ENCODE data around the gene ZNF469.
"Not testable (repeated sequence)": the region's sequence is repeated elsewhere in the genome, so short reads cannot be mapped to it uniquely, and the experiment has no call there.

Gene ZNF469

GRCh38 chr16:88348377-88349152 is 34.2 kb upstream of the ZNF469 start:
- DNase-seq = no peak

DNA sequence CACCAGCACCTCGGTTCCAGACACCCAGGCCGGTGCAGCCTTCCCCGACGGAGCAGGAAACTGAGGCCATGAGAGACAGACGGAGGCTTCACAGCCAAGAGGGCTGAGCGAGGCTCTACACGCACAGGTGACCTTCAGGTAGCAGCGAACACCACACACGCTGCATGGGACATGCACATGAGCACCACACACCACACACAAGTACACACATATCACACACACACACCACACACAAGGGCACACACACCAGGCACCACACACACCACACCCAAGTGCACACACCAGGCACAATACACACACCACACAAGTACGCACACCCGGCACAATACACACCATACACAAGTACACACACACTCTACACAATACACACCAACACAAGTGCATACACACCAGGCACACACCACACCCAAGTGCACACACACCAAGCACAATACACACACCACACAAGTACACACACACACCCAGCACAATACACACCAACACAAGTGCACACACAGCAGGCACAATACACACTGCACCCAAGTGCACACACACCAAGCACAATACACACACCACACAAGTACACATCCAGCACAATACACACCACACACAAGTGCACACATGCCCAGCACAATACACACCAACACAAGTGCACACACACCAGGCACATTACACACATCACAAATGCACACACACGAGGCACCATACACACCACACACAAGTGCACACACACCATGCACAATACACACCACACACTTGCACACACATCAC is 33.4 kb upstream of the ZNF469 start:
- no peak for DNase-seq

- DNase-seq = no peak
Measured at GRCh38 chr16:88349903-88350900, 32.6 kb upstream of the ZNF469 start.

DNA sequence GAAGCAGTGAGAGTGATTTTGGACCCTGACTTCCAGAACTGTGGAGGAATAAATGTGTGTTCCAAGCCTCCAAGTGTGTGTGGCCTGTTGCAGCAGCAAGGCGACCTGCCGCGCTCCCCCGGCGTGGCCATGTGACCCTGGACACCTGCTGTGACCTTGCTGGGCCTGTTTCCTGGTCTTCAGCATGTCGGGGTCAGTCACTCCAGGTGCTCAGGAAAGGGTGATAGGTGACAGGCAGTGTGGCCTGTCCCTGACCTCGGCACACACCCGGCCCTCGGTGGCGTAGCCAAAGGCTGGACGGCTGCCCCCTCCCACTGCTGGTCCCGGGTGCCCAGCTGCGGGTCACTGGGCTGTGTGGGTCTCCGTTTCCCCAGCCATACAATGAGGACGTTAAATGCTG is 31.8 kb upstream of the ZNF469 start:
- DNase-seq = no peak

DNA sequence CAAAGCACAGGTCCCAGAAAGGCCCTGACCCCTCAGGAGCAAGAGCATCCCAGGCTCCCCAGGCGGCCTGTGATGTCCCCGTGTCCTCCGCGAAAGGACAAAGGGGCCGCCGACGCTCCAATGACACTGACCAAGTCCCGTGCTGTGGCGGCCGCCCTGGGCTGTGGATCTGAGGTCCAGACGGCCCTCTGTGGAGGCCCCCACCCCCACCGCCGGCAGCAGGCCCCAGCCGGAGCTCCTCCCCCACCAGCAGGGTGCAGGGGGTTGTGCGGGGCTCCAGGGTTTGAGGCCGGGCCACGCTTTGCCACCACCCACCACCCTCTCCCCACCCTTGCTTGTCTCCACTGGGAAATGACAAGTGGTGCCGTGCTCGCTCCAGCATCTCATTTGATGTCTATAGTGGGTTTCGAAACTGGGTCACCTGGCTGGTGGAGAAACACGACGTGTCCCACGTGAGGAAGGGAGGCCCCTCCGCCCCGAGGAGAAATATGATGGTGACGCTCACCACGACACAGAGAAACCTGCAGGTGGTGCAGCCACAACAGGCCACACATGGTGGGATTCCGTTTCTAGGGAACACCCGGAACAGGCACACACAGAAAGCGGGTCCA is 31.2 kb upstream of the ZNF469 start:
- DNase-seq = no peak

DNA sequence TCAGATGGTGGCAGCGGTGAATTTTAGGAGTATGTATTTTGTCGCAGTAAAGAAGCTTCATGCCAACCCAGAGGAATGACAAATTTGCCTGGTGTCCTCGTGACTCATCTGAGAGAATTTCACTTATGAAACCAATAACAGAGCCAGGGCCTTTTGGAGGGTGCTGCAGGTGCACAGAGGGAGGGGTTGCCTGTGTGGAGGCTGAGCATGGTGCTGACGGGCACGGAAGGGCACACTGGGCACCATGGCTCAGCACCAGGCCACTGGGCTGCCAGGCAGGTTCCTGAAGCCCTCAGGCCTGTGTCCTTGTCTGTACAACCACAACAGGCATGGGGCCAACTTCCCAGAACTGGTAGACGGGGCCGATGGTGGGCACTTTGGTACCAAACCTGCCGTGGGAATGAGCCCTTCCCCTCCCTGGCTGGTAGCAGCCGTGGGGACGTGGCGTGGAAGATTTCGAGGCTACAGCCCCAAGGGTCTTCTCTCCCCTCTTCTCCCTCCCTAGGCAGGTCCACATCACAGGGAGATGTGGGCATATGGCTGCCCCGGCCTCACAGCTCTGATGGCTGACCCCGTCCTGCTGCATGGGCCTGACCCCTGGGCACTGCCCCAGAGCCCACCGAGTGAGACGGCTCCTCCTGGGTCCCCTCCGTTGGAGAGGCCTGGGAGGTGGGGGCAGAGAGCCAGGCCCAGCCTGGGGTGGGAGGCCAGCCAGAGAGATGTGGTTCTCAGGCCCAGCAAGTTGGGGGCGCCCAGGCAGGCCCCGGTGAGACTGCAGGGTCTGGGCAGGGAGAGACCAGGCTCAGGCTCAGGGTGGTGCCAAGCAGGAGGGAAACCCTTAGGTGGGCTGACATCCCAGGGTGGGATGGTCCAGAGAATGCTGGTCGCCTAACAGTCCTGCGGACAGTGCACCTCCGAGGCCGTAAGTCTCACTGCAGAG is 30.2 kb upstream of the ZNF469 start:
- DNase-seq = no peak

DNA sequence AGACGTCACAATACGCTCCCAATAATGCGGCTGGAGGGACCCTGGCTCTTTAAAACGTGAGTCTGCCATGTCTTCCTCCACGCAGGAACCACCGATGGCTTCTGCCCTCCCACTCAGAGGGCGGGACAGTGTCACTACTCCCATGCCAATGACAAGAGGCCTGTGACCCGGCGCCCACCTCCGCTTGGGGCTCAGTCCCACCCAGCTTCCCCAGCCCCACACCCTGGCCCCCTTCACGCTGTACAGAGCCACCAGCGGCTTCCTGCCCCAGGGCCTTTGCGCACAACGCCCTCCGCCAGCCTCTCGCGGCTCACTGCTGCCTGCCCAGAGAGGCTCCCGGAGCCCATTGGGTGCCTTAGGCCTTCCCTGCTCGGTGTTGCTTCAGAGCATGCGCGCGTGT is 29.5 kb upstream of the ZNF469 start:
- DNase-seq = no peak

DNA sequence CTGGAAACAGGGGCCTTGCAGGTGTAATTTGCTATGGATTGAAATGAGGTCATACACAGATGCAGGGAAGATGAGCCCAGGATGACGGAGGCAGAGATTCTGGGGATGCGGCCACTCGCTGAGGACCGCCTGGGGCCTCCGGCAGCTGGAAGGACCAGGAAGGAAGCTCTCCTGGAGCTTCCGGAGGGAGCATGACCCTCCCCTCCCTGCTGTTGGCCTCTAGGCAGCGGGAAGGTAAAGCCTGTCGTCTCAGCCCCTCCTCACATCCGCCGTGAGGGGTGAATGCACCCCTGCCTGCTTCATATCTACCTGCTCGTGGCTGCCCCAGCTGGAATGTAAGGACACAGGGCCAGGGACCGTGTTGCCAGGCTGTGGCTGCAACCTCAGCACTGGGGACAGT is 29.1 kb upstream of the ZNF469 start:
- no peak for DNase-seq

DNA sequence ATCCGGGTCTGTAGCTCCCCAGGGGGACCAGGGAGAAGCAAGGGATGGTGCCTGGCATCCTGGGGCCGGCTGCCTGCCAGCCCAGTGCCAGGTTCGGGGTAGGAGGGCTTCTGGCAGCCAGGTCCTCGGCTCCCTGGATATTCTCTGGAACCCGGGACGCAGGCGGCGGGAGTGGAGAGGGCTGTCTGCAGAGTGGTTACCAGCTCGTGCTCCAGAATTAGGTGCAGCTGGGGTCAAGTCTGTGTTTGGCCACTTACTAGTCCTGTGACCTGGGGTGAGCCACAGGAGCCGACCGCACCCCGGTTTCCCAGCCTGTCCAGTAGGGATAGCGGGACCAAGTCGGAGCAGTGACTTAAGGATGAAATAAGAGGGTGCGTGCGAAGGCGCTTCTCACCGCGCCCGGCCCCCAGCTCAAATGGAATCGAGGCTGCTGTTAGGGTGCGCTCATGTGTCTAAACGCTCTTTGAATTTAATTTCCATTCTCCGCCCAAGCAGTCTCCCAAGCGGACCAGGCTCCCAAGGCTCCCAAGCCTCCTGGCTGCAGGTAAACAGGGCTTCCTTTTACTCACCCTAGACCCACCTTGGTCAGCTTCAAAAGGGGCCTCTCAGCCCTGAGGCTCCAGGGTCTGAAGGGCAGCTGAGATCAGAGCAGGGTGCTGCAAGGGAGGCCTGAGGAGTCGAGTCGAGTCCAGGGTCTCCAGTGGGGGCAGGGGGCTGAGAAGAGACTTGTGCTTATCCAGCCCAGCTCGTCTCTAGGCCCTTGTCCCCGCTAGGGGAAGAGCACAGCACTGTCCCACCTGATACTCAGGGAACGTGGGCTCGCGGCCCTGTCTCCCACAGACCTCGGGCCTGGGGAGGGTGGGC is 28.3 kb upstream of the ZNF469 start:
- no peak for DNase-seq

DNA sequence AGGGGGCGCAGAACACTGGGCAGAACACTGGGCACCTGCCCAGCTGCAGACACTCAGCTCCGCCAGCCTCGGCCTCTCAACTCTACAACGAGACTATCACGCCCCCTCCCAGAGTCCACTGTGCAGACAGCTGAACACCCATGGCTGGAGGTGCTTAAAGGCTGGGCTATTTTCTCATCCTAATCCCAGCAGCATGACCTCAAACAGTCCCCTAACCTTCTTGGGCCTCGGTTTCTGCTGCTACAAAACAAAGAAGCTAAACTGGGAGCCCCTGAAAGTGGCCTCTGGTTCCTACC is 27.7 kb upstream of the ZNF469 start:
- no peak for DNase-seq

GRCh38 chr16:88355389-88356123 is 27.2 kb upstream of the ZNF469 start:
- no peak for DNase-seq

GRCh38 chr16:88356124-88356726 is 26.5 kb upstream of the ZNF469 start:
- no peak for DNase-seq

DNA sequence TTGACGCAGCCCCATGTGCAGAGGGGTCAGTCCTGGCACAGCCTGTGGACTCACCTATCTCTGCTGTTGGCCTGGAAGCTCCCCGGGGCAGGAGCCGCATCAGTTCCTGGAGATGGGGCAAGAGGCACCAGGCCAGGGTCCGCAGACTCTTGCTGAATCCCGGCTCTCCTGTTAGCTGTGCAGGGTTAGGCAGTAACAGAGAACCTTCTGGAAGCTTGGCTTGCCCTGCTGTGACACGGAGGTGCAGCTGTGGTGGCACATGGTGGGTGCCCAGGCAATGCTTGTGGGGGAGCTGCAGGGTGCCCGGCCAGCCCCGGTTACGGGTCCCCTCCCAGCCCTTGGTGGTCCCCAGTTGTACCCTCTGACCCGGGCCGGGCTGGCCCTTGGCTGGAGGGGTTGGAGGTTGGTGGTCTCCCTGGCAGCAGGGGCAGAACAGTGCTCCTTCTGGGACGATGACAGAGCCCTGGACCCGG is 26.0 kb upstream of the ZNF469 start:
- no peak for DNase-seq

DNA sequence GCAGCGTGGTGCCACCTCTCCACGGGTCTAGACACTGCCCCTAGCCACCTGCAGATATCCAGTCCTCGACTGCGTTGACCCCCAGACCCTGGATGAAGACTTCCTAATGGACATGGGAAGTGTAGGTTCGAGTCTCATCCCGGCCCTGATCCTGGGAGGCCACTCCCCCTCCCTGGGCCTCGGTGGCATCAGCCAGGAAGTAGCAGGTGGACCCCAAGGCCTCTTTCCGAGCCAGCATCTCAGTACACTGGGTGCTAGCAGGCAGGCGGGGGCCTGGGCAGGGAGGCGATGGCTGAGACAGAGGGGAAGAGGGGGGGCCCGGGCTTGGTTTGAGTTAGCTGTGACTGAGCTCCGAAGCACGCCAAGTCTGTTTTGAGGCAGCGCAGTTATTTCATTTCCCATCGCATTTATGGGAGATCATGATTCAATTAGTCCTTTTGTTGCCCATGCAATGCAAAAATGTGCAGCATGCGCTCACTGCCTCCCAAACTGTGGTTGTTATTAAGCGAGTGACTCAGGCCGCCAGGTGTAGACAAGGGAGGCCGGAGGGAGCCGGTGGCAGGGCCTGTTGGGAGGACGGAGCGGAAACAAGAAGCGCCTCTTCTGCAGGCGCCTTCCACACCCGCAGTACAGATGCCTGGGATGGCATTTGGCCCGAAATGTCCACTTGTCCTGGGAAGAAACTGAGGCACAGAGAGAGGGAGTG is 25.3 kb upstream of the ZNF469 start:
- DNase-seq = no peak

DNA sequence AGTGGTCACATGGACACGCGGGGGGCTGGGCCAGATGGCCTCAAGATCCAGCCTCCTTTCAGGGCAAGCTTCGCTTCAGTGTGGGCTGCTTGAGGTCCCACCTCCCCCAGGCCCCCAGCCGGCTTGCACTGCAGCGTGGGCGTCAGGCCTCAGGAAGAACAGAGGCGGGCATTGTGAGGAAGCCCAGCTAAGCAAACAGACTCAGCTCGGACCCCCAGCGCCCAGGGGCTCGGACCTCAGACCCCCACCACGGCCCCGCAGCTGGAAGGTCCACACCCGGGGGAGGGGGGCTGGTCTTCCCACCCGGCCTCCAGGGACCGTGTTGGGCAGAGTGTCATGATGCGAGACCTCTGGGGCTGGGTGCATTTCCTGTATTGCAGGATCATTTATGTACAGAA is 24.7 kb upstream of the ZNF469 start:
- DNase-seq = no peak

GRCh38 chr16:88359008-88359407 is 23.8 kb upstream of the ZNF469 start:
- no peak for DNase-seq

- not testable (repeated sequence) for DNase-seq
Measured at GRCh38 chr16:88360401-88360800, 22.4 kb upstream of the ZNF469 start.

DNA sequence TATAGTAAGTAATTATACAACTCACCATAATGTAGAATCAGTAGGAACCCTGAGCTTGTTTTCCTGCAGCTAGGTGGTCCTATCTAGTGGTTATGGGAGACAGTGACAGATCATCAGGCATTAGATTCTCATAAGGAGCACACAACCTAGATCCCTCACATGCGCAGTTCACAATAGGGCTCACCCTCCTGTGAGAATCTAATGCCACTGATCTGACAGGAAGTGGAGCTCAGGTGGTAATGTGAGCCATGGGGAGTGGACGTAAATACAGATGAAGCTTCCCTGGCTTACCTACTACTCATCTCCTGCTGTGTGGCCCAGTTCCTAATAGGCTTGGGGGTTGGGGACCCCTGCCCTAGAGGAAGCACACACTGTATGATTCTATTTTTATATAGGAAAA is 21.8 kb upstream of the ZNF469 start:
- no peak for DNase-seq

GRCh38 chr16:88361775-88362174 is 21.0 kb upstream of the ZNF469 start:
- no peak for DNase-seq
